Astrocyte of the cerebellum (primary cell): ENCODE measurements around the gene CP.

ENCODE experiments used
- DNase-seq: peaks from one replicate; pipeline ENCODE4 v3.0.0-alpha.2; 2011; ENCODE audit warnings: low read depth
- H3K4me3 ChIP-seq: 2 replicates; pipeline ENCODE4 v1.5.1; 2011; ENCODE audit warnings: mild to moderate bottlenecking, low read depth, low read length, moderate library complexity
- CTCF ChIP-seq: IDR thresholded peaks from 2 replicates; pipeline ENCODE4 v1.5.1; 2012; ENCODE audit warnings: low read length, low read depth, moderate library complexity, mild to moderate bottlenecking; ENCODE audit errors: missing control alignments
- in situ Hi-C: cut with HindIII; loops from 2 replicates; pipeline ENCODE4 v1.10.0; 2017; ENCODE audit warnings: low sequenced_read_pairs

The CP gene

GRCh38 chr3:149221783-149222517 lies at the start of gene CP:
Gene CP, minus strand, starts transcription at chr3:149221829. Its CDS starts 37 bp downstream, at chr3:149221792.
- no peak within 1 kb of the TSS for H3K4me3 ChIP-seq
- TF ChIP-seq CTCF: no peak
- in situ Hi-C loops: no loop called here
- no peak for DNase-seq

GRCh38 chr3:149270180-149270579 lies 48.6 kb upstream of the CP start:
- no peak for DNase-seq
- no peak overlapping the region for H3K4me3 ChIP-seq
- in situ Hi-C loops: no loop called here
- no peak for TF ChIP-seq CTCF

- no peak for TF ChIP-seq CTCF
Observed at GRCh38 chr3:149269687-149270086, 48.1 kb upstream of the CP start.

GRCh38 chr3:149267565-149267964 lies 45.9 kb upstream of the CP start:
- H3K4me3 ChIP-seq: no peak overlapping the region
- in situ Hi-C loops: no loop called here
- DNase-seq: no peak
- TF ChIP-seq CTCF: no peak

More at GRCh38 chr3:149269687-149270086, 48.1 kb upstream of the CP start:
- no peak for DNase-seq
- H3K4me3 ChIP-seq: no peak overlapping the region
- in situ Hi-C loops: no loop called here

GRCh38 chr3:149266736-149267135 lies 45.1 kb upstream of the CP start:
- in situ Hi-C loops: no loop called here
- H3K4me3 ChIP-seq: no peak overlapping the region
- TF ChIP-seq CTCF: no peak

GRCh38 chr3:149263856-149264255 lies 42.2 kb upstream of the CP start:
- in situ Hi-C loops: no loop called here
- no peak for TF ChIP-seq CTCF
- no peak for DNase-seq
- no peak overlapping the region for H3K4me3 ChIP-seq

More at GRCh38 chr3:149266736-149267135, 45.1 kb upstream of the CP start:
- no peak for DNase-seq
